Upper lobe of left lung (tissue), 4 donors: ENCODE results near the gene ABR.

ENCODE experiments used
- EP300 ChIP-seq, 4 donors: sonication (generic); formaldehyde crosslinking; IDR thresholded peaks; one replicate each; pipeline ENCODE4 v1.5.1; 2017; ENCODE audit warnings: antibody characterized with exemption in 4 of 4, control low read depth in 2 of 4
- POLR2A ChIP-seq, 4 donors: fragments of 450-650 bp; IDR thresholded peaks; one replicate each; pipeline ENCODE4 v1.5.1; 2016 to 2017; ENCODE audit warnings: antibody characterized with exemption in 4 of 4, mild to moderate bottlenecking in 2 of 4
- POLR2AphosphoS5 ChIP-seq, 2 donors: sonication (generic); formaldehyde crosslinking; IDR thresholded peaks; one replicate each; pipeline ENCODE4 v1.5.1; 2017; ENCODE audit warnings: antibody characterized with exemption in 2 of 2
- TF ChIP-seq, protein P1 (sequence below), 6 experiments: fragments of 450-650 bp in 4 of 6; fragments of 200-600 bp in 2 of 6; sonication (generic) in 2 of 6; IDR thresholded peaks; one replicate each; pipeline ENCODE4 v1.5.1; 2016 to 2019; ENCODE audit warnings: antibody characterized with exemption in 6 of 6

- TF ChIP-seq, protein P1, sequence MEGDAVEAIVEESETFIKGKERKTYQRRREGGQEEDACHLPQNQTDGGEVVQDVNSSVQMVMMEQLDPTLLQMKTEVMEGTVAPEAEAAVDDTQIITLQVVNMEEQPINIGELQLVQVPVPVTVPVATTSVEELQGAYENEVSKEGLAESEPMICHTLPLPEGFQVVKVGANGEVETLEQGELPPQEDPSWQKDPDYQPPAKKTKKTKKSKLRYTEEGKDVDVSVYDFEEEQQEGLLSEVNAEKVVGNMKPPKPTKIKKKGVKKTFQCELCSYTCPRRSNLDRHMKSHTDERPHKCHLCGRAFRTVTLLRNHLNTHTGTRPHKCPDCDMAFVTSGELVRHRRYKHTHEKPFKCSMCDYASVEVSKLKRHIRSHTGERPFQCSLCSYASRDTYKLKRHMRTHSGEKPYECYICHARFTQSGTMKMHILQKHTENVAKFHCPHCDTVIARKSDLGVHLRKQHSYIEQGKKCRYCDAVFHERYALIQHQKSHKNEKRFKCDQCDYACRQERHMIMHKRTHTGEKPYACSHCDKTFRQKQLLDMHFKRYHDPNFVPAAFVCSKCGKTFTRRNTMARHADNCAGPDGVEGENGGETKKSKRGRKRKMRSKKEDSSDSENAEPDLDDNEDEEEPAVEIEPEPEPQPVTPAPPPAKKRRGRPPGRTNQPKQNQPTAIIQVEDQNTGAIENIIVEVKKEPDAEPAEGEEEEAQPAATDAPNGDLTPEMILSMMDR (IDR thresholded peaks at IDR 0.05), result no peak
- TF ChIP-seq POLR2A (IDR thresholded peaks at IDR 0.05), result no peak
- no peak for TF ChIP-seq EP300 (IDR thresholded peaks at IDR 0.05)
- TF ChIP-seq POLR2AphosphoS5 (IDR thresholded peaks at IDR 0.05), result no peak
These were observed 166.1 kb downstream of the ABR start for GRCh38 chr17:1013729-1014090.
